ENCODE measurements around the gene ABCF3. TPM values are rescaled to one million over a fixed set of nuclear protein-coding genes. Genes with fewer than 3 reads are reported as not detected.
A peak's percentile ranks its signal among the peaks of the same experiment; 100 is the strongest.

ABCF3 gene
- total RNA-seq, 2 donors from 2014 or later: 54.4 to 78.2 TPM

DNA sequence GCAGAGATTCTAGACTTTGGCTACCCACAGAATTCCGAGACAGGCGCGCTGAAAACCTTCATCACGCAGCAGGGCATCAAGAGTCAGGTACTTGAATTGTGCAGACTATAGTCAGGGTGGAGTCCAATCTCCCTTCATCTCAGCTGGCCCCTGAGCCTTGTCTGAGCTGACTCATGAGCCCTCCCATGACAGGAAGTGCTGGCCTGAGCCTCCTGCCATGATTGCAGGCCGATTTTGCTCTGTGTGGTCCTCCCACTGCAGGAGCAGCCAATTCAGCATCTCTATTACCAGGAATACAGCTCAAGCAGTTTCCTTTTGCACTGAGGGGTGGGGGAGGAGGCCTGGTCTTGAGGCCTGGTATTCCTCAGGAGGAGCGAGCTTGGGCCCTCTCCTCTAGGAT is 5.8 kb upstream of the ABCF3 start:
- intact Hi-C loops (cut with DNase I): no loop called here
- ATAC-seq (no peak), DNase-seq (no peak)

DNA sequence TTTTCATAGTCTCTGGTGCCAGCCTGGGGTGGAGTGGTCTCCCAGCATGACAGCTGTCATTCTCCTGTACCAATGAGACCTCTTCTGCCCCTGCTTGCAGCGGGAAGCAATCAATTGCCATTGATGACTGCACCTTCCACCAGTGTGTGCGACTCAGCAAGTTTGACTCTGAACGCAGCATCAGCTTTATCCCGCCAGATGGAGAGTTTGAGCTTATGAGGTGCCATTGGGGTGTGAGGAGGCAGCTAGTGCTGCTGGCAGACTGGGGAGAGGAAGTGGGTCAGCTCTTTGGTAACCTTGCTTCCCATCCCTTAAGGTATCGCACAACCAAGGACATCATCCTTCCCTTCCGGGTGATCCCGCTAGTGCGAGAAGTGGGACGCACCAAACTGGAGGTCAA is 4.4 kb upstream of the ABCF3 start:
- intact Hi-C loops (cut with DNase I): no loop called here
- ATAC-seq: no peak
- DNase-seq: no peak

GRCh38 chr3:184183679-184184078 is 2.3 kb upstream of the ABCF3 start:
- DNase-seq (no peak), ATAC-seq (no peak)
- intact Hi-C loops (cut with DNase I): no loop called here

- intact Hi-C loops (cut with DNase I): loop anchor here in 1 of 2 donors (5.0 kb wide), 2 partner anchors 52 to 63 kb away; partner anchors contain the start of genes ALG3 and EEF1AKMT4
- no peak for DNase-seq
- no peak for ATAC-seq
Measured at GRCh38 chr3:184184546-184185230, 1.3 kb upstream of the ABCF3 start.

GRCh38 chr3:184185461-184186183 is 377 bp upstream of the ABCF3 start:
- peak; percentile 96 to 98 for ATAC-seq
- intact Hi-C loops (cut with DNase I): loop anchor here in 1 of 2 donors (5.0 kb wide), 2 partner anchors 53 to 62 kb away; partner anchors contain the start of genes ALG3 and EEF1AKMT4

DNA sequence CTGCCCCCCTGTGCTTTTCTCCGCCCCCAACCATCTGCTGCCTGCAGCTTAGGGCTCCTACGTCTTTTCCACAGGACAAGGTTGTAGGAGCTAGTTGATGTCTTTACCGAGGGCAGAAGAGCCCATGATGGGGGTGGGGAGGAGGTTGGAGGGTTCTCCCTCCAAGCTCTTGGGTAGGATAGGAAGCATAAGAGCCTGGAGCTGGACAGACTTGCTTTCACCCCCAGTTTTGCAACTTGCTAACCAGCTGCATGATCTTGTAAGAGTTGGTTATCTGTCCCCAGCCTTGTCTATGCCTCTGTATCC is 856 bp downstream of the ABCF3 start:
- ATAC-seq (no peak), DNase-seq (no peak)
- intact Hi-C loops (cut with DNase I): loop anchor here in 1 of 2 donors (5.0 kb wide), 2 partner anchors 55 to 60 kb away; partner anchors contain the start of genes ALG3 and EEF1AKMT4

More at GRCh38 chr3:184185461-184186183, 377 bp upstream of the ABCF3 start:
- DNase-seq: peak; percentile 100

DNA sequence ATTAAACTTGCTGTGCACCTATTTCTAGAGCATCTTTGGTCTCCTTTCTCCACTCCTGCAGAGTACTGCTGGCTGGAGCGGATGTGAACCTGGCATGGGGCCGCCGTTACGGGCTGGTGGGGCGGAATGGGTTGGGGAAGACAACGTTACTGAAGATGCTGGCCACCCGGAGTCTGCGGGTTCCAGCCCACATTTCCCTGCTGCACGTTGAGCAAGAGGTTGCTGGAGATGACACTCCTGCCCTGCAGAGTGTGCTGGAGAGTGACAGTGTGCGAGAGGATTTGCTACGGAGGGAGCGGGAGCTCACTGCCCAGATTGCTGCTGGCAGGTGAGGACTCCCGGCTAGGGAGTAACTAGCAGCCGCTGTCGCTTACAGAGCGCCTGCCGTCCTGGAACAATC is 2.1 kb downstream of the ABCF3 start:
- no peak for DNase-seq
- intact Hi-C loops (cut with DNase I): loop anchor here in 1 of 2 donors (5.0 kb wide), 2 partner anchors 56 to 59 kb away; partner anchors contain the start of genes ALG3 and EEF1AKMT4

DNA sequence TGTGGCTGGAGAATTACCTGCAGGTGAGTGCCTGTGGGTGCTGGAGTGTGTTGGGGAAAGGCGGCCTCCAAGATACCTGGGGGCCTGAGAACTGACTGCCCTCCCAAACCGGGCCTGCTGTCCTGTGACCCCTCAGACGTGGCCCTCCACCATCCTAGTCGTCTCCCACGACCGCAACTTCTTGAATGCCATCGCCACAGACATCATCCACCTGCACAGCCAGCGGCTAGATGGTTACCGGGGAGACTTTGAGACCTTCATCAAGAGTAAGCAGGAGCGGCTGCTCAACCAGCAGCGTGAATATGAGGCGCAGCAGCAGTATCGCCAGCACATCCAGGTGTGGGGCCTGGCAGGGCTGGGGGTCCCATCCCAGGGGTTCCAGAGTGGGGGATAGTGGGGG is 3.4 kb downstream of the ABCF3 start:
- ATAC-seq (no peak), DNase-seq (no peak)

More for the DNA sequence above, 2.1 kb downstream of the ABCF3 start:
- ATAC-seq: no peak

GRCh38 chr3:184192889-184193288 is 6.9 kb downstream of the ABCF3 start:
- ATAC-seq (no peak), DNase-seq (no peak)
- intact Hi-C loops (cut with DNase I): no loop called here

More for the DNA sequence above, 3.4 kb downstream of the ABCF3 start:
- intact Hi-C loops (cut with DNase I): loop anchor here in 1 of 2 donors (5.0 kb wide), 2 partner anchors 57 to 58 kb away; partner anchors contain the start of genes ALG3 and EEF1AKMT4

DNA sequence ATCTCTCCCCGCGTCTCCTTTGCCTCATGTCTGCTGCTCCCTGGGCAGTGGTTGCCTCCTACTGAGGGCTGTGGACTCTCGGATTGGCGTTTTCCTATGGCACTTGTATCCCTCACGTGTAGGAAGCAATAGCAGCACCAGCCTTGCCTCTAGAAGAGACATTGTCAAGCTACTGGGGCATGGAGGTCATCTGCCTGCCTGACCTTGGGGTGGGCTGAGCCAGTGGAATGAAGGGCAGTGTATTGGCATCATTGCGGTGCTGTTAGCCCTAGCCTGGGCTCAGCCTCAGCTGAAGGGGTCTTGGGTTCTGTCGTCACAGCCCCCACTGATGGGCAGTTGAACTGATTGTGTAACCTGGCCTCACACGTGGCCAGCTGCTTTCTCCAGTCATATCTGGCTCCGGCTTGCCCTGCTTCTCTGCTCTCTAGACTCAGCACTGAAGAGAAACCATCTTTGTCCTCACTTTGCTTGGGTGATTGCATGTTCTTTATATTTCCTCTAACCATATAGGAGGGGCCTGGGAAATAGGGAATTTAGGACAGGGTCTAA is 8.1 kb downstream of the ABCF3 start:
- intact Hi-C loops (cut with DNase I): no loop called here
- peak in 1 of 2 donors; percentile 7 for ATAC-seq

GRCh38 chr3:184196536-184196935 is 10.5 kb downstream of the ABCF3 start:
- intact Hi-C loops (cut with DNase I): no loop called here
- DNase-seq (no peak), ATAC-seq (no peak)

More for the DNA sequence above, 8.1 kb downstream of the ABCF3 start:
- DNase-seq: no peak

DNA sequence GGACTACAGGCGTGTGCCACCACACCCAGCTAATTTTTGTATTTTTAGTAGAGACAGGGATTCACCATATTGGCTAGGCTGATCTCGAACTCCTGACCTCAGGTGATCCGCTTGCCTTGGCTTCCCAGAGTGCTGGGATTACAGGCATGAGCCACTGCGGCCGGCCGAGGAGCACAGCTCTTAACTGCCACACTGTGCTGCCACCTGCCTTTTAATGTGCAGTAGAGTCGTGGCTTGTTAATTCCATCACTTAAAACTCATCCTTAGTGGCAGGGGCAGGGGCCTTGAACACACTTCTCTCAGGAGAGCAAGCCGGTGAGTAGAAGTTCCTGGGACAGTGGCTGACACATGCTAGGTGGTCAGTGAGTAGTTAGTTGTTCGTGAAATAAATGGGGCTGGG is 12.5 kb downstream of the ABCF3 start:
- no peak for DNase-seq
- intact Hi-C loops (cut with DNase I): no loop called here
- no peak for ATAC-seq

DNA sequence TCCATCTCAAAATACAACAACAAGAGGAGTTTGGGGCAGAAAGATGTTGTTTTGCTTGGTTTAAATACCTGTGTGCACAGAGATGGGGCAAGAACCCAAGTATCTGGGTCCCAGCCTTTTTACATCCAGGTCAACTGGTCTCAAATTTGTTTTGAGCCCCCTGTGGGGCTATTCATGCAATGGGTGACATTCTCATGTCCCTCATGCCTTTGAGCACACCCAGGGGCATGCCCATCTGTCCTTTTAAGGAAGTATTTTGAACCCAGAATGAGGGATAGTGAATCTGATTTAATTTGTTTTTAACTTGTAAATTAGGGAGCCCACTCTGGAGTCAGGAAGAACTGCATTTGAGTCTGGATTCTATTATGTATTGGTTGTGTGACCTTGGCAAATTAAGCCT is 14.8 kb downstream of the ABCF3 start:
- intact Hi-C loops (cut with DNase I): no loop called here
- no peak for ATAC-seq

GRCh38 chr3:184203526-184203925 is 17.5 kb downstream of the ABCF3 start:
- ATAC-seq (no peak), DNase-seq (no peak)
- intact Hi-C loops (cut with DNase I): no loop called here

More for the DNA sequence above, 14.8 kb downstream of the ABCF3 start:
- DNase-seq: no peak

DNA sequence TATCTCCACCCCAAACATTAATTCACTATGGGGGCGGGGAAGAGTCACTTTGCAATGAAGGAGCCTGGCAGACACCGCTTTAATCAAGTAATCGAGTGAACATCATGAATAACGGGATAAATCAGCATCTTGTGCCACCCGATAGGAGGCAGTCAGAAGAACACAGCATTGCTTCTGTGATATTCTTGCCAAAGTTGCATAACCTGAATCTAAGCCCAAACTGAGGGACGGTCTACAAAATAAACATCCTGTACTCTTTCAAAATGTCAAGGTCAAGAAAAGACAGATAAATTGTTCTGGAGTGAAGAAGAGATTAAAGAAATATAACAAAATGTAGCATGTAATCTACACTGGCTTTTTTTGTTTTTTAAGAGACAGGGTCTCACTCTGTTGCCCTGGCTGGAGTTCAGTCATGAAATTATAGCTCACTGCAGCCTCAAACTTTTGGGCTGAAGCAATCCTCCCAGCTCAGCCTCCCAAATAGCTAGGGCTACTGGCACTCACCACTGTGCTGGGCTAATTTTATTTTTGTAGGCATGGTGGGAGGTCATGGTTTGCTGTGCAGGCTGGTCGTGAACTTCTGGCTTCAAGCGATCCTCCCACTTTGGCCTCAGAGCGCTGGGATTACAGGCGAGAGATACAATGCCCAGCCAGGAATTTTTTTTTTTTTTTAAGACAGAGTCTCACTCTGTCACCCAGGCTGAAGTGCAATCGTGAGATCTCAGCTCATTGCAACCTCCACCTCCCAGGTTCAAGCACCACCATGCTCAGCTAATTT is 23.3 kb downstream of the ABCF3 start:
- no peak for DNase-seq
- ATAC-seq: no peak
- intact Hi-C loops (cut with DNase I): no loop called here

DNA sequence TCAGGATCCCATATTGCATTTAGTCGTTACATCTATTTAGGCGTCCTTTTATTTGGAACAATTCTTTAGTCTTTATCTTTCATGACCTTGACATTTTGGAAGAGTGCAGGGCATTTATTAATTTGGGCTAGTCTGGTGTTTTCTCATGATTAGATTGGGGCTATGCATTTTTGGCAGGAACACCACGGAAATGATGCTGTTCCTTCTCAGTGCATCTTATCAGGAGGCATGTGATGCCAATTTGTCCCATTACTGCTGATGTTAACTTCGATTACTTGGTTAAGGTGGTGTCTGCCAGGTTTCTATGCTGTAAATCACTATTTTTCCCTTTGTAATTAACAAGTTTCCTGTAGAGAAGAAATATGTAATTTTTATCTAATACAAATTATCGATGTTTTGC is 25.3 kb downstream of the ABCF3 start:
- DNase-seq: no peak
- intact Hi-C loops (cut with DNase I): no loop called here
- no peak for ATAC-seq

GRCh38 chr3:184211718-184212117 is 25.7 kb downstream of the ABCF3 start:
- intact Hi-C loops (cut with DNase I): no loop called here
- DNase-seq (no peak), ATAC-seq (no peak)

DNA sequence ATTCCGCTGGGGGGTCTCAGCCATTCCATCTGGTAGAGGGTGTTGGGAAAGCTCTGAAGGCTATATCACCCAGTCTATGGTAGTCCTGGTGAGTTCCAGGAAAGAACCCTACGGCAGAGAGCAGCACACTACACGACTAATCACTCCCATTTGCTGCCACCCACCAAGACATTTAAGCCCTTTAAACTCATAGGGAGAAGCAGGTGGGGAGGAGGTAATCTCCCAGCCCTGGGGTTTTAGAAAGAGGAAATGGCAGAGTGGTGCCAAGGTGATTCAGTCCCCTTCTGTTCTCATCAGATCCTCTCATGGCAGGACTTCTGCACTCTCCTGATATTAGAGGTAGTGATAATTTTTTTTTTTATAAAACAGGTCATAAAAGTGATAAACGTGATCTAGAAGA is 32.8 kb downstream of the ABCF3 start:
- ATAC-seq: no peak
- intact Hi-C loops (cut with DNase I): no loop called here
- DNase-seq: no peak

DNA sequence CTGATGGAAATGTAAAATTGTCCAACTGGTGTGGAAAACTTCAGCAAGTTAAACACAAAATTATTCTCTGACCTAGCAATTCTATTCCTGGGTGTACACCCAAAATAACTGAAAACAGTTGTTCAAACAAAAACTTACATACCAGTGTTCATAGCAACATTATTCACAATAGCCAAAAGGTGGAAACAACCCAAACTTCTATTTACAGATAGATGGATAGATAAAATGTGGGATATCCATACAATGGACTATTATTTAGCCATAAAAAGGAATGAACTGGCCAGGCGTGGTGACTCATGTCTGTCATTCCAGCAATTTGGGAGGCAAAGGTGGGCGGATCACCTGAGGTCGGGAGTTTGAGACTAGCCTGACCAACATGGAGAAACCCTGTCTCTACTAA is 36.5 kb downstream of the ABCF3 start:
- DNase-seq: no peak
- intact Hi-C loops (cut with DNase I): no loop called here

More for the DNA sequence above, 36.5 kb downstream of the ABCF3 start:
- no peak for ATAC-seq

Data from left cardiac atrium (tissue), 4 donors.